ENCODE data around the gene PRIMPOL.

The PRIMPOL gene

DNA sequence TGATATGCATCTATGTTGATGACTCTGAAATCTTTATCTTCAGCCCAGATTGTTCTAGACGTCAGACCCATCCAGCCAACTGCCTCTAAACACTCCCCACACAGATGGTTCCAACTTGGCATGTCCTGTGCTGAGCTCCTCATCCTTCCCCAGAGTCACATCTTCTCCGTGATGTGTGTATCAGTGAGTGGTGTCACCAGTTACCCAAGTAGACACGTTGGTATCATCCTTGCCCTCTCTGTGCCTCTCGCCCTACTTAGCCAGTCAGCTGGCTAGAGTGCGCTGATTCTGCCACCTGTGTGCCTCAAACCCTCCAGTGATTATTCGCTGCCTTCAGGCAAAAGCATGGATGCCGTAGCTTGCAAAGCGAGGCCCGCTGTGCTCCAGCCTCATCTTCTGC lies 18.6 kb downstream of the PRIMPOL start:
- no peak for DNase-seq (ENCODE audit: low read depth)

DNA sequence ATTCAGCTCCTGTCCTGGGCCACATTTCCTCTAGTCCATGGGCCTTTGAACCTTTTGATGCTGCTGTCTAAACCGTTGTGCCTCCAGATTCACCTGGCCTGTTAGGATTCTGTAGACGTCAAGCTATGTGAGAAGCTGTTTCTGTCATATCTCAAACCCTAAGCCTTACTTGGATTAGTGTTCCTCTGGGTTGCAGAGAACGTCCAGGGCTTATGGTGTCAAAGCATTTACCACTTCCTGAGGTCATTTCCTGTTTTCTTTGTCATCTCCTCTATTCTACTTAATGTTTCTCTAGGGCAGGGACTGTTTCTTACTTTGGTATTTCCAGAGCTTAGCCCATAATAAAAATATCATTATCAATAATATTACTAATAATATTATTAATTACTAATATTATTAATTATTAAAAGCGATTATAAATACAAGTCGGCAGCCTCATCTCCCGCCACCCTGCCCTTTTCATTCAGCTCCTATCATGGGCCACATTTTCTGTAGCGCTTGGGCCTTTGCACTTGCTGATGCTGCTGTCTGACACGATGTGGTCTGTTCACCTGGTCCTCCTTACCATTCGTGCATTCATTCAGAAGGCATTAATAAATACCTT lies 19.1 kb downstream of the PRIMPOL start:
- DNase-seq (ENCODE audit: low read depth), result no peak

DNA sequence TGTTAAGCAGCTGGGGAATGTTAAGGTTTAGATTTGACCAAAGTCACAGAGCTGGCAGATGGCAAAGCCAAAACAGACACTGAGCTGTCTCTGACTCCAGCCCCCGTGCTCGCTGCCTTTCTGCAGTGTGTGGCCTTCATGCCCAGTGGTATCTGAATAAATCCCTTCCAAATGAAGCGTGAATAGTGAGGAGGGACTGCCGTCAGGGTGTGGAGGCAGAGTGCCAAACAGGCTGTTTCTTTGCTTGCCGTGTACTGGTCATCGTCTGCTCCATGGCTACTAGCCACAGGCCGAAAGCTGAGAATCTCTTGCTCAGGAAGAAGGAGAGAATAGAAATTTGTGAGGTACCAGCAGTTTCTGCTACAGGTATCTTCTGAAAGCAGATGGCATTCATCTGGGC lies 19.7 kb downstream of the PRIMPOL start:
- no peak for DNase-seq (ENCODE audit: low read depth)

DNA sequence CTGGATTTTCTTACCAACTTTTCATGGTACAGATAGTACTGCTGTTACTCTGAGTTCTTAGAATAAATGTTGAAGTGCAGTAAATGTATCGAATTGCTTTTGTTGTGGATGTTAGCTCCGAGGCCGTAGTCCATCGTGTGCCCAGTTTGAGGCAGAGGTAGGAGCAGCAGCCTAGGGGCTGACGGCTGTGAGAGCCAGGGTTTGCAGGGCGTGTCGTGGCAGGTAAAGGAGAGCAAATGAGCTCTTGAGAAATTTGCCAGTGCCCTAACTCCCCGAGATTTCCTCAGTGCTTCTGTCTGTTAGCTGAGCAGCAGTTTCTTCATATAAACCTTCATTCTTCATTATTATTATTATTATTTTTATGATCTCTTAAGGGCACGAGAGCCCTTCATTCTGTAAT lies 21.6 kb downstream of the PRIMPOL start:
- no peak for DNase-seq (ENCODE audit: low read depth)

DNA sequence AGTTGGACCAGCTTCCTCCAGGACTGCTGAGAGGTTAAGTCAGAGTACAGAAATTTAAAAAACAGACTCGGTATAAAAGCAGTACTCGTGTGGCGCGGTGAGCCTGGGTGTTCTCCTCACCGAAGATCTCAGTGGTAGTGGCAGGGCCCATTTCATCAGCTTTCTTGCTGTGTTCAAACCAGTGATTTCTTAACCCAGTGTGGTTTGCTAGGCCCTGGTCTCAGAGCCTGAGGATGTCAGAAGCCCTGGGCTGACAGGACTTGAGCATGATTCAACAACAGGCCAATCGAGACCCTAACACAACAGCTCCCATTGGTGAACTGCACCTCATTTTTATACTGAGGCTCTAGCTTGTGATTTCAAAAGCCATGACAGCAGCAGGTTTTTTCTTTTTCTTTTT lies 23.2 kb downstream of the PRIMPOL start:
- DNase-seq (ENCODE audit: low read depth), result no peak

DNA sequence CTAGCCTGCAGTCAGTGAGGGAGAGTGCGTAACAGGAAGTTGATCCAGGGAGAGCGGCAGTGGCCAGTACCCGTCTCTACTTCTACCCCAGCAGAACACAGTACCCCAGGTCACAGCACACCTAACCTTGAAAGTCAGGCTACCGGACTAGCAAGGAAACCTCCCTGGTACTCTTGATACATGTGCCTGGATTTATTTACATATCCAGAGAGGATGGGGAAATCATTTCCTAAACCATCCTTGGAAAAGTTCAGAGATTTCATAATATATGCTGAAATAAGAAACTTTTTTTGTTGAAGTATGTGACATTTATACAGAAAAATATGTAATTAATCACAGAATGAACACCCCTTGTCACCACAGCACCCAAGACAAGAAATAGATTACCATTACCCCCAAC lies 24.5 kb downstream of the PRIMPOL start:
- DNase-seq (ENCODE audit: low read depth), result no peak

DNA sequence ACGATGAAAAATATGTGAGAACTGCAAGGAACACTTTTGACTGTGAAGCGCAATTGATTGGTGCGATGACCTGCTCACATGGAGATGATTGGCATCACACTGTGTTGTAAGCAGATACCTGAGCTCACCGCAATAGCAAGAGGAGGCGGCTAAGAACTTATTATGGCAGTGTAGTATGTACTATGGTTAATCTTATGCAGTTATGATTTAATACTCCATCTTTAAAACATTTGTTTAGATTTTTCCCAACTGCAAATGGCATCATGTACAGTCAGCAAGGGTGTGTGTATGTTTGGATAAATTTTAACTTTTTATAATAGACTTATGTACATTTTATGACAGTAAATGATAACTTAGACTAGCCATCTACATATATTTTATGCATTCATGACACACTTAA lies 25.5 kb downstream of the PRIMPOL start:
- DNase-seq (ENCODE audit: low read depth), result no peak

DNA sequence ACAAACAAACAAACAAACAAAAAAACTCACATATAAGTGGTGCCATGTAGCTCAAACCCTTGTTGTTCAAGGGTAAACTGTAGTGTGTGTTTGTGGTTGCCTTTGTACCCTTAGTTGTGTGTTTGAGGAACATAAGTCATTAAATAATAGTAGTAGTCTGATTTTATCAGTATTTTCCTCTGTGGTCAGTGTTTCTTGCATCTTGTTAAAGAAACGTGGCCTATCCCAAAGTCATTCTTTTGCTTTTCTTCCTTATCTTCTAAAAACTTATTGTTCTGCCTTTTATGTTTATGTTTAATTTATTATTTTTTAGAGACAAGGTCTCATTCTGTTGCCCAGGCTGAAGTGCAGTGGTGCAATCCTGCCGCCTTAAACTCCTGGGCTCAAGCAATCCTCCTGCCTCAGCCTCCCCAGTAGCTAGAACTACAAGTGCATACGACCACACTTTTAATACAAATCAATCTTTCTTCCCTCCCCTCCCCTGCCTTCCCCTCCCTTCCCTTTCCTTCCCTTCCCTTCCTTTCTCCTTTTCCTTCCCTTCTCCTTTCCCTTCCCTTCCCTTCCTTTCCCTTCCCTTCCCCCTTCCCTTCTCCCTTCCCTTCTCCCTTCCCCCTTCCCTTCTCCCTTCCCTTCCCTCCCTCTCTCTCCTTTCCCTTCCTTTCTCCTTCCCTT lies 26.4 kb downstream of the PRIMPOL start:
- DNase-seq (ENCODE audit: low read depth), result no peak

DNA sequence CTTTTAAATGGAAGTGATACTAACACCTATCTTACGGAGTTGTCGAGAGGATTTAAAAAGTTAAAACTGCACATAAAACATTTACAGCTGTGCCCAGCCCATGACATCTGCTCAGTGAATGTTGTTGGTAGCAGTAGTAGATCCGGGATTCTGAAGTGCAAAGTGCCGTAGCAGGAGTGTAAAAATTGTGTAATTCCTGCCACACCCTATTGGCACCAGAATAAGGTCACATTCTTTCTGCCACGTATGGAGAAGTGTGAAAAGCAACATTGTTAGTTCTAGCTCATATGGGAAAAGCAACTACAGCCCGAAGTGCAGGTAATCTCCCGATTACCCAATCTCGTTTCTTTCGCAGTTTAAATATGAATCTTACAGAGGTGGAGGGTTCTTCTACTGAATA lies 31.2 kb downstream of the PRIMPOL start:
- DNase-seq (ENCODE audit: low read depth), result no peak

DNA sequence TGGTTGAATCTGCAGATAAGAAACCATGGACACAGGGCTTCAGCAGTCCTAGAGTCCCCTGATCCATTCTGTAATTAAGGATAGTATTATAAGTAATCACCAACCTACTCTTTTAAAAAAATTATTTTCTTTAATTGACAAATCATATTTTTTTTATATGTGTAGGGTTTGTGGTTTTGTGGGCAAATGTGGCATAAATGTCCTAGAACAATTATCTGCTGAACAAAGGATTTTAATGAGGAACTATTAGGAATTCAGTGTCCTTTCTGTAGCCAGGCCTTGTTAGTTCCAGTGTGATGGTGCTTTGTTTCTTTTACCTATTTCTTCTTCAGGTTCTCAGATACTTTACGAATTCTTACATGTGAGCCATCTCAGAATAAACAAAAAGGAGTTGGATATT lies 32.4 kb downstream of the PRIMPOL start:
- no peak for DNase-seq (ENCODE audit: low read depth)

DNA sequence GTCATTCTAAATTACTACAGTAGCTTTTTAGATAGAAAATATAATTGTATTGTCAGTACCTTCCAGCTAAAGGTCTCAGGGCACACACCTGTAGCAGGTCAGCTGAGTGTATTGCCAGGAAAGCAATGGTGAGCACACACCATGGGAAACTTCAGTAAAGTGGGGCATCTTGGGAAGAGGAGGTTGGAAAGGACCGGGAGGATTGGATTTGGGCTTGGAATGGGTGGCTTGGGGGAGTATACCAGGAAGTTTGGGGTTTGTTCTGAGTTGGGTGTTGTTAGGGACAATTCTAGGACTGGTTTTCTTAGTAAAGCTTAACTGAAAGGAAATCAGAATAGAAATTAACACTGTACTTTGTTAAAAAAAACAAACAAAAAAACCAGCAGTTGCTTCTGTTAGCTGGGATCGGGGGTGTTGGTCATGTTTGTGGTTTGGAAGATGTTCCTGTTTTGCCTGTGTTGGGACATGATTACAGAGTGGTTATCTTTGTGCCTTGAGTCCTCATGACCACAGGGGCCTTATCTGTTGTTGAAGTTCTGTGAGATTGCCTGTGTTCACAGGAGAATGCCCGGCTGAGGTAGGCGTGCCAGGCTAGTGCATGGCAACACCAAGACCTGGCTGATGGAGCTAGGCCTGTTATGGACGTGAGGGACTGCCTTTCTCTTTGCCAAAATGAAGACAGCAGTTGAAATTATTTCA lies 35.1 kb downstream of the PRIMPOL start:
- no peak for DNase-seq (ENCODE audit: low read depth)

DNA sequence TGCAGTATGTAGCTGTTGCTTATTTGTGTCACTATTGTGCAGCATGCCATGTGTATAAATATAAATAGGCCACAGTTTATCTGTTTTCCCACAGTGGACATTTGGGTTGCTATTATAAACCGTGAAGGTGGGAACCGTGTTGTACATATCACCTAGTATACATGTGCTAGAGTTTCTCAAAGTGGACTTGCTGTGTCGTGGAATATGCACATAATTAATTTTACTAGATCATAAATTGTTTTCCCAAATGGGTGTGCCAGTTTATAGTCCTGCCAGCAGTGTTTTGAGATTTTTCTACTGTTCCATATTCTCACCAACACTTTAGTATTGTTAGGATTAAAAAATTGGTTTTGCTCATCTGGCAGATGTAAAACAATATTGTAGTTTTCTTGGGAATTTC lies 38.5 kb downstream of the PRIMPOL start:
- DNase-seq (ENCODE audit: low read depth), result no peak

DNA sequence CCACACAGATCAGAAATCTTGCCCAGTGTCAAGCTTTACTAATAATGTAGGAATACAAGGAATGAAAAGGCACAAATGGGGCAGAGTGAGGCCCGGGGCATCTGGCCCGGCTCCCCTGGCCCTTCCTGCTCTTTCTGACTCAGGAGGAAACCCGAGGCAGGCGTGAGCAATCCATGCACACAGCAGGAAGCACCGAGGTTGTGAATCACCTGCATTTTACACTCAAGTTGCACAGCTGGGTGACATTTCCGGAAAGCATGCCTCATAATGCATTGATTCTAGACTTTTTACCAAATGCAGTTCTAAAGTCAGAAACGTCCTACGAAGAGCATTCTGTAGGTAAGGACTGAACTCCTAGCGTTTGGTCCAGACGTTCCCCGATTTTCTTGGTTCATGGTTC lies 38.9 kb downstream of the PRIMPOL start:
- peak; percentile 71 for DNase-seq (ENCODE audit: low read depth)

DNA sequence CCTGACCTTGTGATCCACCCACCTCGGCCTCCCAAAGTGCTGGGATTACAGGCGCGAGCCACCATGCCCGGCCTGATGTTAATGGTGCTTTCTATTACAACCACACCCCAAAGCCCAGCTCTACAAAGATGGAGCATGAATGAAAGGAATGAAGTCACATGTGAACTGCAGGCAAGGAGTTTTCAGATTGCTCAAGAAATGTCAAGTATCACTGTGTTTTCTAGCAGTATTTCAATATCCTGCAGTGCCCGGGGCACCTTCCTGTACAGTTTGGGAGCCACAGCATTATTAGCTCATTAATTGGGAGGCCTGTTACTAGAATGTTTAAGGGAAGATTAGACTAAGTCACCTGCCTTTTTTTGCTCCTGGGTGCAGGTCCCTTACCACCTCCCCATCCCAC lies 40.1 kb downstream of the PRIMPOL start:
- no peak for DNase-seq (ENCODE audit: low read depth)

DNA sequence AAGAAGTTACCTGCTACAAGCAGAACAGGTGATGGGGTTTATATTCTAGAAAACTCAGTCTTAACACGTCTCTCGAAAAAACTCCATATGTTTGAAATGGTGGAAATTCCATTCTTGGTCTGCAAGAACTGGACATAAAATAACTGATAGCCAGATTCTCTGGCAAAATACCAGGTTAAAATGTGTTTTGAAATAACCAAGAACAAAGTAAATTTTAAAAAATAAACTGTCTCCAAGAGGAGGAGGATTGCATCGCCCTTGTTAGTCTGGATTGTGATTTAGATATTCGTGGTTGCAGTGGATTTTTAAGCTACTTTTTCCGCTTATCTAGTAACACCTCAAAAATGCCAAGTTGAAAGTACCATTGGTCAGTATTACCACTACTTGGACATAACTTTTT lies 43.5 kb downstream of the PRIMPOL start:
- DNase-seq (ENCODE audit: low read depth), result no peak

DNA sequence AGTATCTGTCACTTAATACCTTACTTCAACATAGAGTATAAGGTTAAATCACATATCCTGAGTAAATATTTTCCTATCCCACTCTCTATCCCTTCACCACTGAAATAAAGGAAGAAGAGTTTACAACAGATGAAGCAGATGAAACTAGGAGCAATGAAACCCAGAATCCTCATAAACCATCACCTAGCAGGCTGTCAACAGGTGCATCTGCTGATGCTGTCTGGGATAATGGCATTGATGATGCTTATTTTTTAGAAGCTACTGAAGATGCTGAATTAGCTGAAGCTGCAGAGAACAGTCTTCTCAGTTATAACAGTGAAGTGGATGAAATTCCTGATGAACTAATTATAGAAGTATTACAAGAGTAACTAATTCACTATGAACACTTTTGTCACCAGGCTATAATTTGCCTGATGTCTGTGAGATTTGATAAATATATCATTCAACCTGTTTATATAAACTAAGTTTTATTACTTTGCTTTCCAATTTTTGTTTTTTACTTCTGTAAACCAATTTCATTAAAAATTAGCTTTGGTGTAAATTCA lies 44.9 kb downstream of the PRIMPOL start:
- no peak for DNase-seq (ENCODE audit: low read depth)

DNA sequence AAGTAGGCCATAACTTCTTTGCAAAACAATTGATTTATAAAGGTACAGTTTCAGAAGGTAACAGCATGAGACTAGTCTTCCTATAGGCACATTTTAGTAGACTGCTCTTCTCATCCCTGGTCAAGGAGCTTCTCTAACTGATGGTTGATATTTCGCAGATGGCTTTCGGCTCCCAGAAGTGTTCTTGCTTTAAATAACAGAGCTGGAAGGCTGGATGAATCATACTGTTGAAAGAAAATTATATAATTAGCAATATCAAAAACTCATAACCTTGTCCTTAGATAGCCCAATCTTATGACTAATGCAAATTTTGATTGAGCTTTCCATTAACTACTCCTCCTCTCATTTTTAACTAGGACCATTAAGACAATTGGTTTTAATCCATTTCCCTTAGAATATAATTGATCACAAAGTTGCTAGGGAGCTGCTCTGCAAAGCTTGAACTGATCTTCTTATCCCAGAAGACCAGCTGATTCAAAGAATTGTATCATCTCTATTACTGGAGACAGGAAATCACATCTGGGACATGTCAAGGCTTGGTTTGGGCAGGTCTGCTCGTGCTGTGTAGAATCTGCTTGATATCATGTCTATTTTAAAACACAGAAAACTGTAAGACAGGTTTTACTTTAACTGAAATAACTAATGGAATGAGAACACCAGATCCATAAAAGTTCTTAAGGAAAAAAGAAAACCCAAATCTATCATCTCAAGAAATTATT lies 45.8 kb downstream of the PRIMPOL start:
- no peak for DNase-seq (ENCODE audit: low read depth)

DNA sequence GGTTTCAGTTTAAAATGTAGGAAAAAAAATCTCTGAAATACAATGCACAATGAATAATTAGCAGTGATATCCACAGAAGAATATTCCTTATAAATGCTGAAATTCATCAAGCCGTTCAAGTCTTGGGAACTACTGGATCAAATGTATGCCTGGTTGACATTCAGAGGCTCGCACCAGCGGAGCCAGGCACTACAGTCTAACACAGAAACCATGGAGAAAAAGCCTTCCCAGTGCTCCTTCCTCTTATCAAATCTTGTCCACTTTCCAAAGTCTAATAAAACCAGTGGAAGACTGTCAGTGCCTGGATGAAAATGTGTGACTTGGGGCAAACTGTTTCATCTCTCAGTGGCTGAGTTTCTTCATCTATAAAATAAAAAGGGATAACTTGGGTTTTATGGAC lies 48.4 kb downstream of the PRIMPOL start:
- DNase-seq (ENCODE audit: low read depth), result no peak

DNA sequence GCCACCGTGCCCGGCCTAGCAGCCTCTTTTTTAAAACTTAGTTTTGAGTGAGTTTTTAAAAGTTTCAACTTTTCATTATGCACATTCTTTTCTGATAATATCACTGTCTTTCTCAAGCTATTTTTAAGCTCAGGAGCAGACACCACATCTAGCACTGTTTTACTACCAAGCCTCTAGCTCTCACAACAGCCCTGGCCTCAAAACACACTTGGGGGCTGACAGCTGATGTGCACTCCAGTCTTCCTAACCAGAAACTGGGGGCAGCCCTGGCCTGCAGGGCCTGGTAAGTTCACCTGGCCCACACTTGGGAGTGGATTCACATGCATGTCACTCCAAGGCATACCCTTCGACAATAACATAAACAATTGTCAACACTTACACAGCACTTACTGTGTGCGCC lies 50.4 kb downstream of the PRIMPOL start:
- DNase-seq (ENCODE audit: low read depth), result no peak

DNA sequence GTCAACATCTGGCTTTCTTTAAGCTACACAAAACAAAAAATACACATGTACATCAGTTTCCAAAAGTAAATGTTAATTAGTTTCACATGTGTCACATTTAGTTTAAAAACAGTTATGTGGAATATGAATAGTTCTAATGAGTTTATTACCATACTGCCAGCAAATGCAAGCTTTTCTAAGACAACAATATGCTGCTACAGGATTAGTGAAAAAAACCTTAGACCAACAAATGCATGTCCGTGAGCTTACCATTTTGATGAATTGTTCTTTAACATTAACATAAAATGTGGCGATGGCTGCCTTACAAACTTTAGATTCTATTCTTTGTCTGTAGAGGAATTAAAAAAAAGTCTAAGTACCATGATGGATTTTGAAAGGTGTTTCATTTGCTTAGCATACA lies 52.6 kb downstream of the PRIMPOL start:
- DNase-seq (ENCODE audit: low read depth), result no peak

DNA sequence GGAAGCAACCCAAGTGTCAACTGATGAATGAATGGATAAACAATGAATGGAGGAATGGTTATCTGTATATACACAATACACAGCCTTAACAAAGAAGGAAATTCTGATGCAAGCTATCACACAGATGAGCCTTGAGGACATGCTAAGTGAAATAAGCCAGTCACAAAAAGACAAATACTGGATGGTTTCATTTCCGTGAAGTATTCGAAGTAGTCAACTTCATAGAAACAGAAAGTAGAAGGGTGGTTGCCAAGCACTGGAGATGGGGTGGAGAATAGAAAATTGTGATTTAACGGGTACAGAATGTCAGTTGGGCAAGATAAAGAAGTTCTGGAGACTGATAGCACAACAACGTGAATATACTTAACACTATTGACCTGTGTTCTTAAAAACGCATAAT lies 56.2 kb downstream of the PRIMPOL start:
- DNase-seq (ENCODE audit: low read depth), result no peak

DNA sequence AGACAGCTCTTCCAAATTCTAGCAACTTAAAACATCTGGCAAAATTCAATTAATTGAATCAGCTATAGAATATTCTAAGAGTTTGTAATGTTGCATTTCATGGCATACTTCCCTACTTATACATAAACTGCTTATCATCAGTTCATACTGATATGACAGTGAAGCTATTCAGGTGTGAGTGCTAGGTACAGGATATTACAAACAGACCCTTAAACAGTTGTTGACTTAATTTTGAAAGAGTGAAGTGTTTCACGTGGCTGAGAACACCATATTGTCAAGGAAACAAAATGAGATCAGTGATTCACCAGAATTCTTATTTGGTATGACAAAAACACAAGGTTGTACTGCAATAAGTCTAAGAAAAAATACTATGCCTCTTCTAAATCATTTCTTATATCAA lies 56.9 kb downstream of the PRIMPOL start:
- DNase-seq (ENCODE audit: low read depth), result no peak

DNA sequence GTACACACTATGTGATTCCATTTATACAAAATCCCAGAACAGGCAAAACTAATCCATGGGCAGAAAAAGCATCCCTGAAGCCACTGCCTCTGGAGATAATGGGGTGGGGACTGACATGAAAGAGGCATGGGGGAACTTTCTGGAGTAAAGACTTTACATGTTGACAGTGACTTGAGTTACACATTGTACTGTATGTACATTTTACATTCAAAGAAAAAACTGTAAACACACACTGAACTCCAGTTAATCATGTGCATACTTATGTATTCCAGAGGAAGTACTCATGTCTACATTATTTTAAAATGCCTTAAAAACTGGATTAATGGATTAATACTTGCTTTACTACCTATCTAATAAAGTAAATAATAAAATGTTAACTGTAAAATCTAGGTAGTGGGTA lies 62.8 kb downstream of the PRIMPOL start:
- no peak for DNase-seq (ENCODE audit: low read depth)

Data from GM04504 (cell line).